Transverse colon (tissue), 4 donors: ENCODE data around the gene PANK3.

Experiments
- POLR2A ChIP-seq: fragments of 450-650 bp; IDR thresholded peaks from one replicate; pipeline ENCODE4 v1.6.1; 2016; ENCODE audit warnings: antibody characterized with exemption, mild to moderate bottlenecking, moderate library complexity
- POLR2AphosphoS5 ChIP-seq, 3 donors: sonication (generic); formaldehyde crosslinking; IDR thresholded peaks; one replicate each; pipeline ENCODE4 v1.6.1; 2016; ENCODE audit warnings: antibody characterized with exemption in 3 of 3
- TF ChIP-seq, protein P1 (sequence below), 5 experiments: fragments of 200-600 bp in 3 of 5; fragments of 450-650 bp in 2 of 5; sonication (generic) in 3 of 5; IDR thresholded peaks; 1 replicate in 2 of 5; 2 replicates in 3 of 5; pipeline ENCODE4 v1.5.1; 2016 to 2017; ENCODE audit warnings: antibody characterized with exemption in 5 of 5, inconsistent platforms in 3 of 5, mild to moderate bottlenecking in 2 of 5, moderate library complexity in 1 of 5

DNA sequence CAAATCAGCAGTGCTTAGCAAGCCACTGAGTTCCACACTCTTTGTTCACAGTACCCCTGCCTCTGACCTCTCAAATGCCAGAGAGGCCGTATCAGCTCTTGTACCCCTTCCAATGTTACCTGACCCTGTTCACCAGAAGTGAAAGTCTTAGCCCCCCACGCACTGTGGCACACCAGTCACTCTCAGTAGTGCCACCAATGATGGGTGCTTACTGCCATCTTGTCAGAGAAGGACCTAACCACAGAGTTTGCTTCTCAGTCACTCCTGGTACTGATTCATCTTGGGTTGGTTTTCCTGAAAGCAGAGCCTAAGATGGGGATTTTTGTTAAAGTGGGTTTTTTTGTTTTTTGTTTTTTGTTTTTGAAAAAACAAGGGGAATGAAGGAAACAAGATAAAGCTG is 28.8 kb upstream of the PANK3 start:
- TF ChIP-seq, protein P1, sequence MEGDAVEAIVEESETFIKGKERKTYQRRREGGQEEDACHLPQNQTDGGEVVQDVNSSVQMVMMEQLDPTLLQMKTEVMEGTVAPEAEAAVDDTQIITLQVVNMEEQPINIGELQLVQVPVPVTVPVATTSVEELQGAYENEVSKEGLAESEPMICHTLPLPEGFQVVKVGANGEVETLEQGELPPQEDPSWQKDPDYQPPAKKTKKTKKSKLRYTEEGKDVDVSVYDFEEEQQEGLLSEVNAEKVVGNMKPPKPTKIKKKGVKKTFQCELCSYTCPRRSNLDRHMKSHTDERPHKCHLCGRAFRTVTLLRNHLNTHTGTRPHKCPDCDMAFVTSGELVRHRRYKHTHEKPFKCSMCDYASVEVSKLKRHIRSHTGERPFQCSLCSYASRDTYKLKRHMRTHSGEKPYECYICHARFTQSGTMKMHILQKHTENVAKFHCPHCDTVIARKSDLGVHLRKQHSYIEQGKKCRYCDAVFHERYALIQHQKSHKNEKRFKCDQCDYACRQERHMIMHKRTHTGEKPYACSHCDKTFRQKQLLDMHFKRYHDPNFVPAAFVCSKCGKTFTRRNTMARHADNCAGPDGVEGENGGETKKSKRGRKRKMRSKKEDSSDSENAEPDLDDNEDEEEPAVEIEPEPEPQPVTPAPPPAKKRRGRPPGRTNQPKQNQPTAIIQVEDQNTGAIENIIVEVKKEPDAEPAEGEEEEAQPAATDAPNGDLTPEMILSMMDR (IDR thresholded peaks at IDR 0.05): no peak
- TF ChIP-seq POLR2A: no peak
- no peak for TF ChIP-seq POLR2AphosphoS5 (IDR thresholded peaks at IDR 0.05)
